Esophagus (tissue), 2 donors: ENCODE measurements around the gene DDX28. TPM values are rescaled to one million over a fixed set of nuclear protein-coding genes. Genes with fewer than 3 reads are reported as not detected.
"Not testable (repeated sequence)": the region's sequence is repeated elsewhere in the genome, so short reads cannot be mapped to it uniquely, and the experiment has no call there.

Experiments
- H3K27ac ChIP-seq, 2 donors: one replicate each; pipeline ENCODE4 v1.5.1; 2013; ENCODE audit warnings: low read depth in 2 of 2, mild to moderate bottlenecking in 2 of 2, inconsistent platforms in 1 of 2, low read length in 1 of 2, moderate library complexity in 1 of 2
- H3K27me3 ChIP-seq, 2 donors: one replicate each; pipeline ENCODE4 v1.6.1; 2013; ENCODE audit warnings: low read length in 2 of 2, control low read depth in 1 of 2, mild to moderate bottlenecking in 1 of 2; ENCODE audit not compliant: insufficient read depth in 2 of 2, control insufficient read depth in 1 of 2
- H3K36me3 ChIP-seq, 2 donors: one replicate each; pipeline ENCODE4 v1.6.1; 2013; ENCODE audit warnings: low read length in 1 of 2; ENCODE audit not compliant: control insufficient read depth in 2 of 2, insufficient read depth in 2 of 2
- H3K4me1 ChIP-seq, 2 donors: one replicate each; pipeline ENCODE4 v1.6.1; 2013; ENCODE audit warnings: low read length in 1 of 2; ENCODE audit not compliant: control insufficient read depth in 2 of 2, insufficient read depth in 2 of 2
- H3K4me3 ChIP-seq, 2 donors: one replicate each; pipeline ENCODE4 v1.5.1; 2013; ENCODE audit warnings: low read length in 2 of 2, mild to moderate bottlenecking in 2 of 2, low read depth in 1 of 2, moderate library complexity in 1 of 2
- H3K9me3 ChIP-seq, 2 donors: one replicate each; pipeline ENCODE4 v1.6.1; 2013; ENCODE audit warnings: mild to moderate bottlenecking in 2 of 2, low read depth in 1 of 2, low read length in 1 of 2, moderate library complexity in 1 of 2; ENCODE audit not compliant: control insufficient read depth in 2 of 2, insufficient read depth in 1 of 2
- WGBS, 2 donors: extraction: QIAGEN DNeasy Blood & Tissue Kit; methylation state at CpG; one replicate each; pipeline ENCODE4 v1.1.7; 2013; 5-methylcytosine and 5-hydroxymethylcytosine counted together
- polyA plus RNA-seq, 2 donors: library from polyadenylated mRNA; stranded (reverse); fragments of 200-250 nt; gene quantifications; one replicate each; pipeline ENCODE4 v1.2.3, GENCODE V29; 2013
- donor health status: healthy with polysubstance abuse.
- donor health status: Bipolar disorder and iron deficiency.

The DDX28 gene
- polyA plus RNA-seq, 2 donors: 4.0 to 13.1 TPM

- Histone ChIP-seq H3K4me3 (no peak overlapping the region), H3K4me1 (no peaks in the 10 kb centered on the region), H3K36me3 (no peaks in the 10 kb centered on the region), H3K27me3 (no peaks in the 10 kb centered on the region), H3K27ac (no peak overlapping the region), H3K9me3 (no peaks in the 10 kb centered on the region)
- WGBS, 2 donors: 64 to 67% methylated on average over 14 of the region's 14 CpGs
These were observed 17.7 kb upstream of the DDX28 start for GRCh38 chr16:68040506-68041288.

- 86 to 89% methylated on average over 9 of the region's 9 CpGs for WGBS, 2 donors
- Histone ChIP-seq H3K9me3 (no peaks in the 10 kb centered on the region), H3K4me1 (no peaks in the 10 kb centered on the region), H3K4me3 (no peak overlapping the region), H3K27ac (no peak overlapping the region), H3K36me3 (no peaks in the 10 kb centered on the region), H3K27me3 (no peaks in the 10 kb centered on the region)
These were observed 15.0 kb upstream of the DDX28 start for GRCh38 chr16:68037841-68038597.

- no peaks in the 10 kb centered on the region for H3K36me3 ChIP-seq
- no peaks in the 10 kb centered on the region for H3K9me3 ChIP-seq
- H3K4me3 ChIP-seq: no peak overlapping the region
- H3K27me3 ChIP-seq: no peaks in the 10 kb centered on the region
- H3K4me1 ChIP-seq: peaks cover 0 to 4% of the 10 kb centered on the region in 2 donors
- 87% methylated on average over 2 of the region's 2 CpGs for WGBS, 2 donors
- H3K27ac ChIP-seq: no peak overlapping the region
These were observed 12.2 kb upstream of the DDX28 start for GRCh38 chr16:68035227-68035626.

GRCh38 chr16:68033101-68033500 is 10.1 kb upstream of the DDX28 start:
- WGBS, 2 donors: 97 to 98% methylated on average over 2 of the region's 2 CpGs
- no peak overlapping the region for H3K4me3 ChIP-seq
- H3K4me1 ChIP-seq: peaks cover 0 to 4% of the 10 kb centered on the region in 2 donors
- no peaks in the 10 kb centered on the region for H3K36me3 ChIP-seq
- no peak overlapping the region for H3K27ac ChIP-seq
- no peaks in the 10 kb centered on the region for H3K27me3 ChIP-seq
- H3K9me3 ChIP-seq: no peaks in the 10 kb centered on the region

GRCh38 chr16:68031951-68032350 is 8.9 kb upstream of the DDX28 start:
- no peaks in the 10 kb centered on the region for H3K9me3 ChIP-seq
- peak overlapping the region; percentile 42 to 86 for H3K27ac ChIP-seq
- 68 to 74% methylated on average over 2 of the region's 2 CpGs for WGBS, 2 donors
- peaks cover 0 to 4% of the 10 kb centered on the region in 2 donors for H3K4me1 ChIP-seq
- no peaks in the 10 kb centered on the region for H3K27me3 ChIP-seq
- H3K4me3 ChIP-seq: no peak overlapping the region
- no peaks in the 10 kb centered on the region for H3K36me3 ChIP-seq

- not testable (repeated sequence) for H3K36me3 ChIP-seq, H3K9me3 ChIP-seq, H3K4me3 ChIP-seq, H3K27ac ChIP-seq, H3K27me3 ChIP-seq, H3K4me1 ChIP-seq
- WGBS, 2 donors: 56 to 67% methylated on average over 6 of the region's 6 CpGs
These were observed 7.1 kb upstream of the DDX28 start for GRCh38 chr16:68030108-68030507.

- WGBS, 2 donors: 93 to 97% methylated on average over 3 of the region's 3 CpGs
- peaks cover 0 to 4% of the 10 kb centered on the region in 2 donors for H3K4me1 ChIP-seq
- no peaks in the 10 kb centered on the region for H3K27me3 ChIP-seq
- no peak overlapping the region for H3K4me3 ChIP-seq
- H3K27ac ChIP-seq: no peak overlapping the region
- H3K9me3 ChIP-seq: no peaks in the 10 kb centered on the region
- no peaks in the 10 kb centered on the region for H3K36me3 ChIP-seq
These were observed 6.0 kb upstream of the DDX28 start for GRCh38 chr16:68028996-68029395.

GRCh38 chr16:68022278-68022727 is 729 bp downstream of the DDX28 start:
- WGBS, 2 donors: 7 to 8% methylated on average over 19 of the region's 19 CpGs
- peak overlapping the region; percentile 72 to 94 for H3K27ac ChIP-seq
- H3K4me1 ChIP-seq: peaks cover 8 to 11% of the 10 kb centered on the region in 2 donors
- no peaks in the 10 kb centered on the region for H3K9me3 ChIP-seq
- peak overlapping the region; percentile 75 to 99 for H3K4me3 ChIP-seq
- H3K27me3 ChIP-seq: no peaks in the 10 kb centered on the region
- H3K36me3 ChIP-seq: peaks cover 0 to 3% of the 10 kb centered on the region in 2 donors

GRCh38 chr16:68021490-68021889 is 1.5 kb downstream of the DDX28 start:
- Histone ChIP-seq H3K36me3 (peaks cover 0 to 3% of the 10 kb centered on the region in 2 donors), H3K27ac (no peak overlapping the region), H3K27me3 (no peaks in the 10 kb centered on the region), H3K4me3 (no peak overlapping the region), H3K9me3 (no peaks in the 10 kb centered on the region), H3K4me1 (peaks cover 8 to 11% of the 10 kb centered on the region in 2 donors)
- 94 to 95% methylated on average over 10 of the region's 10 CpGs for WGBS, 2 donors
